B cell (primary cell): ENCODE data around the gene MDFI. TPM values are rescaled to one million over a fixed set of nuclear protein-coding genes. Genes with fewer than 3 reads are reported as not detected.

Experiments
- ATAC-seq: fragments of 200-7000 bp; cut with Tn5 transposase; one replicate; pipeline ENCODE4 v1.10.0; 2021; ENCODE audit warnings: low read depth, mild to moderate bottlenecking, moderate number of reproducible peaks, moderate library complexity
- CTCF ChIA-PET: fragments of 350-600 bp; sonication (Branson Sonifier 250); formaldehyde crosslinking; loops from one replicate; lab custom pipeline; 2021; ENCODE audit warnings: antibody characterized with exemption, inconsistent platforms; lab: Charles Lee
- POLR2A ChIA-PET: fragments of 350-600 bp; sonication (Branson Sonifier 250); formaldehyde crosslinking; loops from one replicate; lab custom pipeline; 2021; ENCODE audit warnings: antibody characterized with exemption; lab: Charles Lee
- DNase-seq: peaks from one replicate; pipeline ENCODE4 v3.0.0; 2013
- H2AFZ ChIP-seq: 2 replicates; pipeline ENCODE4 v1.6.1; 2012; ENCODE audit warnings: mild to moderate bottlenecking, low read depth, low read length; ENCODE audit not compliant: insufficient read depth, poor library complexity, severe bottlenecking
- H3K27ac ChIP-seq, 2 donors: 1 replicate in 1 of 2; 2 replicates in 1 of 2; pipeline ENCODE4 v1.5.1; 2012 to 2013; ENCODE audit warnings: low read length in 2 of 2, mild to moderate bottlenecking in 2 of 2, moderate library complexity in 1 of 2
- H3K27me3 ChIP-seq, 4 experiments: fragments of 200-600 bp in 1 of 4; sonication (generic) in 1 of 4; replicated peaks in 1 of 4; 1 replicate in 2 of 4; 2 replicates in 2 of 4; pipeline versions ENCODE4 v1.6.1 to v1.7.0; 2013 to 2016; ENCODE audit warnings: low read length in 3 of 4, mild to moderate bottlenecking in 2 of 4, mixed read lengths in 1 of 4, moderate library complexity in 1 of 4; ENCODE audit not compliant: insufficient read depth in 4 of 4, control insufficient read depth in 3 of 4; ENCODE audit errors: control extremely low read depth in 1 of 4
- H3K36me3 ChIP-seq, 2 experiments: replicated peaks in 1 of 2; 1 replicate in 1 of 2; 2 replicates in 1 of 2; pipeline versions ENCODE4 v1.6.1 to v1.7.1; 2013; ENCODE audit warnings: low read length in 1 of 2; ENCODE audit not compliant: insufficient read depth in 2 of 2, control insufficient read depth in 1 of 2; ENCODE audit errors: control extremely low read depth in 1 of 2, extremely low read depth in 1 of 2
- H3K4me1 ChIP-seq, 2 donors: fragments of 200-600 bp in 1 of 2; sonication (generic) in 1 of 2; 1 replicate in 1 of 2; 2 replicates in 1 of 2; pipeline versions ENCODE4 v1.5.1 to v1.6.1; 2013 to 2017; ENCODE audit warnings: low read length in 2 of 2; ENCODE audit not compliant: control insufficient read depth in 2 of 2, insufficient read depth in 2 of 2
- H3K4me2 ChIP-seq: replicated peaks from 2 replicates; pipeline ENCODE3; 2012; ENCODE audit warnings: mild to moderate bottlenecking, low read depth, low read length; ENCODE audit not compliant: poor library complexity, severe bottlenecking
- H3K4me3 ChIP-seq, 5 experiments: fragments of 200-600 bp in 1 of 5; sonication (generic) in 1 of 5; 1 replicate in 3 of 5; 2 replicates in 2 of 5; pipeline versions ENCODE4 v1.5.1 to v1.7.0; 2011 to 2016; ENCODE audit warnings: low read length in 4 of 5, mild to moderate bottlenecking in 4 of 5, low read depth in 2 of 5, control low read depth in 1 of 5, moderate library complexity in 1 of 5; ENCODE audit not compliant: insufficient read depth in 1 of 5; ENCODE audit errors: control extremely low read depth in 1 of 5, extremely low read depth in 1 of 5
- H3K79me2 ChIP-seq: fragments of 200-600 bp; sonication (generic); one replicate; pipeline ENCODE4 v1.6.0; 2016; ENCODE audit warnings: low read length; ENCODE audit not compliant: control insufficient read depth, insufficient read depth
- H3K9ac ChIP-seq: fragments of 200-600 bp; sonication (generic); 2 replicates; pipeline ENCODE4 v1.6.1; 2017; ENCODE audit warnings: mild to moderate bottlenecking, low read length, moderate library complexity
- H3K9me3 ChIP-seq, 3 donors: one replicate each; pipeline versions ENCODE4 v1.6.1 to v1.7.1; 2013; ENCODE audit warnings: low read length in 2 of 3; ENCODE audit not compliant: control insufficient read depth in 2 of 3, insufficient read depth in 1 of 3; ENCODE audit errors: control extremely low read depth in 1 of 3
- H4K20me1 ChIP-seq: 2 replicates; pipeline ENCODE4 v1.6.0; 2012; ENCODE audit warnings: mild to moderate bottlenecking, low read length; ENCODE audit not compliant: insufficient read depth, control insufficient read depth, poor library complexity, severe bottlenecking
- H3K27ac Mint-ChIP-seq: one replicate; pipeline ENCODE4 v1.8.0; 2021; ENCODE audit warnings: mixed read lengths
- H3K27me3 Mint-ChIP-seq: one replicate; pipeline ENCODE4 v1.8.0; 2021; ENCODE audit warnings: mixed read lengths
- H3K4me1 Mint-ChIP-seq: one replicate; pipeline ENCODE4 v1.8.0; 2021; ENCODE audit warnings: mixed read lengths
- H3K4me3 Mint-ChIP-seq: one replicate; pipeline ENCODE4 v1.8.0; 2021; ENCODE audit warnings: mixed read lengths
- H3K9me3 Mint-ChIP-seq: one replicate; pipeline ENCODE4 v1.8.0; 2022; ENCODE audit warnings: mixed read lengths; ENCODE audit not compliant: insufficient read depth
- CTCF ChIP-seq: fragments of 200-600 bp; IDR thresholded peaks from one replicate; pipeline ENCODE4 v1.8.0; 2022; ENCODE audit warnings: antibody characterized with exemption, mild to moderate bottlenecking
- EZH2 ChIP-seq: IDR thresholded peaks from 2 replicates; pipeline ENCODE4 v1.6.1; 2012; ENCODE audit warnings: borderline replicate concordance, low read depth, mild to moderate bottlenecking, moderate library complexity, low read length; ENCODE audit not compliant: insufficient read depth, poor library complexity, severe bottlenecking
- WGBS: methylation state at CpG from one replicate; pipeline ENCODE4 v1.1.5; 2013; ENCODE audit warnings: missing lambda C conversion rate; ENCODE audit not compliant: insufficient coverage; 5-methylcytosine and 5-hydroxymethylcytosine counted together
- intact Hi-C: fragments of 100-400 bp; cut with micrococcal nuclease; formaldehyde crosslinking; loops from one replicate; pipeline ENCODE4 v1.10.0; 2022
- polyA plus RNA-seq: library from polyadenylated mRNA; depleted of rRNA; stranded (reverse); fragments of >200 nt; gene quantifications from 2 replicates; pipeline ENCODE4 v1.2.3, GENCODE V29; 2012
- total RNA-seq, 2 donors: library from RNA; stranded (reverse); fragments of 120-200 nt in 1 of 2; gene quantifications; 1 replicate in 1 of 2; 2 replicates in 1 of 2; pipeline versions ENCODE4 v1.2.3 to v1.2.4, GENCODE V29; 2013 to 2022

The MDFI gene
- total and polyA plus RNA-seq, 2 donors (not counting 1 experiment from before 2014, with no cell fraction given): not detected

- no peak overlapping the region for H3K27ac ChIP-seq
- H3K79me2 ChIP-seq: no peaks in the 10 kb centered on the region
- no peaks in the 10 kb centered on the region for H3K9me3 ChIP-seq
- peaks cover 5% of the 10 kb centered on the region for H3K4me1 Mint-ChIP-seq
- no peak for DNase-seq
- no peak overlapping the region for H2AFZ ChIP-seq
- H3K27ac Mint-ChIP-seq: no peak overlapping the region
- peaks cover 0 to 7% (median 0%) of the 10 kb centered on the region in 4 experiments for H3K27me3 ChIP-seq
- 95% methylated on average over 22 of the region's 25 CpGs for WGBS
- intact Hi-C loops: no loop called here
- peaks cover 9% of the 10 kb centered on the region for H3K27me3 Mint-ChIP-seq
- TF ChIP-seq CTCF (no peak), EZH2 (no peak)
- H4K20me1 ChIP-seq: no peaks in the 10 kb centered on the region
- H3K4me3 ChIP-seq: no peak overlapping the region
- H3K9me3 Mint-ChIP-seq: no peaks in the 10 kb centered on the region
- no peak overlapping the region for H3K4me3 Mint-ChIP-seq
- no peak overlapping the region for H3K9ac ChIP-seq
- no peak for ATAC-seq
- no peaks in the 10 kb centered on the region for H3K36me3 ChIP-seq
- ChIA-PET POLR2A (no interaction called here), CTCF (no interaction called here)
- H3K4me1 ChIP-seq: peaks cover 0 to 6% of the 10 kb centered on the region in 2 donors
- no peak overlapping the region for H3K4me2 ChIP-seq
These were observed 39.1 kb downstream of the MDFI start for GRCh38 chr6:41677124-41677921.

- H3K27me3 ChIP-seq: peaks cover 0 to 7% (median 0%) of the 10 kb centered on the region in 4 experiments
- no peak overlapping the region for H3K27ac Mint-ChIP-seq
- no peak overlapping the region for H3K4me3 ChIP-seq
- intact Hi-C loops: no loop called here
- H3K27me3 Mint-ChIP-seq: peaks cover 5% of the 10 kb centered on the region
- 88% methylated on average over 7 of the region's 8 CpGs for WGBS
- peaks cover 16% of the 10 kb centered on the region for H3K4me1 Mint-ChIP-seq
- no peak for DNase-seq
- H3K4me3 Mint-ChIP-seq: no peak overlapping the region
- no peak overlapping the region for H3K27ac ChIP-seq
- POLR2A ChIA-PET: interaction anchor here (0.7 kb wide), 1 partner anchor 593 kb away, joined by 4 read pairs; no protein-coding TSS in a partner anchor
- no peak for ATAC-seq
- no peaks in the 10 kb centered on the region for H3K9me3 ChIP-seq
- H3K9ac ChIP-seq: no peak overlapping the region
- no peak overlapping the region for H3K4me2 ChIP-seq
- H3K9me3 Mint-ChIP-seq: no peaks in the 10 kb centered on the region
- no peak for TF ChIP-seq CTCF
- H4K20me1 ChIP-seq: no peaks in the 10 kb centered on the region
- H3K36me3 ChIP-seq: no peaks in the 10 kb centered on the region
- no peak overlapping the region for H2AFZ ChIP-seq
- H3K79me2 ChIP-seq: no peaks in the 10 kb centered on the region
- CTCF ChIA-PET: interaction anchor here (1.0 to 1.6 kb wide), 2 partner anchors 76 to 310 kb away, joined by 3 to 5 read pairs; no protein-coding TSS in a partner anchor
- H3K4me1 ChIP-seq: peaks cover 9 to 18% of the 10 kb centered on the region in 2 donors
These were observed 40.3 kb downstream of the MDFI start for GRCh38 chr6:41678511-41679084.
